HCT116 (cell line): ENCODE results near the gene BEND3.

Experiments
- CEBPB ChIP-seq: IDR thresholded peaks from 2 replicates; pipeline ENCODE4 v1.6.1; 2012; ENCODE audit warnings: low read depth
- CTCF ChIP-seq, 3 experiments: fragments of 200-600 bp in 1 of 3; sonication (generic) in 1 of 3; IDR thresholded peaks in 2 of 3; conservative IDR thresholded peaks in 1 of 3; 2 replicates each; pipeline ENCODE4 v1.5.1; 2012 to 2017; ENCODE audit warnings: low read depth in 2 of 3, low read length in 2 of 3, antibody characterized with exemption in 1 of 3, borderline replicate concordance in 1 of 3, control low read depth in 1 of 3, mild to moderate bottlenecking in 1 of 3, mixed read lengths in 1 of 3, mixed run types in 1 of 3, moderate library complexity in 1 of 3; ENCODE audit not compliant: insufficient read depth in 1 of 3
- EZH2 ChIP-seq: fragments of 200-600 bp; sonication (generic); IDR thresholded peaks from 2 replicates; pipeline ENCODE4 v1.6.1; 2017; ENCODE audit warnings: antibody characterized with exemption, mixed run types
- EZH2phosphoT487 ChIP-seq: fragments of 200-600 bp; IDR thresholded peaks from 2 replicates; pipeline ENCODE4 v1.6.1; 2018; ENCODE audit warnings: antibody characterized with exemption, borderline replicate concordance
- JUND ChIP-seq: IDR thresholded peaks from 2 replicates; pipeline ENCODE4 v1.6.1; 2012
- POLR2A ChIP-seq: IDR thresholded peaks from 2 replicates; pipeline ENCODE4 v1.7.0; 2011; ENCODE audit warnings: borderline replicate concordance; ENCODE audit not compliant: insufficient read depth, insufficient read length; ENCODE audit errors: extremely low read depth
- POLR2AphosphoS5 ChIP-seq: IDR thresholded peaks from 2 replicates; pipeline ENCODE4 v1.6.1; 2011; ENCODE audit warnings: mild to moderate bottlenecking, low read depth, low read length, moderate library complexity
- SRF ChIP-seq: IDR thresholded peaks from 2 replicates; pipeline ENCODE4 v1.6.1; 2012; ENCODE audit warnings: low read depth
- TCF7L2 ChIP-seq: IDR thresholded peaks from 2 replicates; pipeline ENCODE4 v1.7.0; 2011; ENCODE audit warnings: borderline replicate concordance, inconsistent platforms; ENCODE audit not compliant: insufficient read depth, insufficient read length; ENCODE audit errors: extremely low read depth
- YY1 ChIP-seq: IDR thresholded peaks from 2 replicates; pipeline ENCODE4 v1.6.1; 2011; ENCODE audit warnings: low read length, low read depth, moderate library complexity, mild to moderate bottlenecking; ENCODE audit not compliant: insufficient replicate concordance; ENCODE audit errors: extremely low read depth
- TF ChIP-seq, protein P1 (sequence below): IDR thresholded peaks from 2 replicates; pipeline ENCODE4 v1.6.1; 2012; ENCODE audit warnings: low read depth

DNA sequence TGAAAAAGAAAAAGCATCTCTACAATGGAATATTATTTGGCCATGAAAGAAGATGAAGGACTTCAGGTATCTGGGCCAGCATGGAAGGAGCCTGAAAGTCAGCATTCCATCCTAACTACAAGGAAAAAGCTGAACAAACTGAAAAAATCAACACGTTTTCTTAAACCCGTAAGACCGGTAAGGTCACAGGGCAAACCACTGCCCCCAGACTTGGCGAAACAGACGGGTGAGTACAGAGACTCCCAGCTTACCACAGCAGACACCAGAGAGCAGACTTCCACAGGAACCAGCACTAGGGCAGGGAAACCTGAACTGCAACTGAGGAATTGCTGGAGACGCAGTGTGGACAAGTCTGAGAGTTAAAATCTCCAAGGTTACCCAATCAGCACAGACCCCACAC lies 31.4 kb downstream of the BEND3 start:
- no peak for TF ChIP-seq YY1
- no peak for TF ChIP-seq EZH2
- no peak for TF ChIP-seq CTCF (IDR thresholded peaks at IDR 0.05 in 2 of 3, conservative IDR thresholded peaks at IDR 0.05 in 1 of 3; ENCODE audit: borderline replicate concordance in 1 of 3, insufficient read depth in 1 of 3, low read depth in 2 of 3, low read length in 2 of 3)
- TF ChIP-seq, protein P1, sequence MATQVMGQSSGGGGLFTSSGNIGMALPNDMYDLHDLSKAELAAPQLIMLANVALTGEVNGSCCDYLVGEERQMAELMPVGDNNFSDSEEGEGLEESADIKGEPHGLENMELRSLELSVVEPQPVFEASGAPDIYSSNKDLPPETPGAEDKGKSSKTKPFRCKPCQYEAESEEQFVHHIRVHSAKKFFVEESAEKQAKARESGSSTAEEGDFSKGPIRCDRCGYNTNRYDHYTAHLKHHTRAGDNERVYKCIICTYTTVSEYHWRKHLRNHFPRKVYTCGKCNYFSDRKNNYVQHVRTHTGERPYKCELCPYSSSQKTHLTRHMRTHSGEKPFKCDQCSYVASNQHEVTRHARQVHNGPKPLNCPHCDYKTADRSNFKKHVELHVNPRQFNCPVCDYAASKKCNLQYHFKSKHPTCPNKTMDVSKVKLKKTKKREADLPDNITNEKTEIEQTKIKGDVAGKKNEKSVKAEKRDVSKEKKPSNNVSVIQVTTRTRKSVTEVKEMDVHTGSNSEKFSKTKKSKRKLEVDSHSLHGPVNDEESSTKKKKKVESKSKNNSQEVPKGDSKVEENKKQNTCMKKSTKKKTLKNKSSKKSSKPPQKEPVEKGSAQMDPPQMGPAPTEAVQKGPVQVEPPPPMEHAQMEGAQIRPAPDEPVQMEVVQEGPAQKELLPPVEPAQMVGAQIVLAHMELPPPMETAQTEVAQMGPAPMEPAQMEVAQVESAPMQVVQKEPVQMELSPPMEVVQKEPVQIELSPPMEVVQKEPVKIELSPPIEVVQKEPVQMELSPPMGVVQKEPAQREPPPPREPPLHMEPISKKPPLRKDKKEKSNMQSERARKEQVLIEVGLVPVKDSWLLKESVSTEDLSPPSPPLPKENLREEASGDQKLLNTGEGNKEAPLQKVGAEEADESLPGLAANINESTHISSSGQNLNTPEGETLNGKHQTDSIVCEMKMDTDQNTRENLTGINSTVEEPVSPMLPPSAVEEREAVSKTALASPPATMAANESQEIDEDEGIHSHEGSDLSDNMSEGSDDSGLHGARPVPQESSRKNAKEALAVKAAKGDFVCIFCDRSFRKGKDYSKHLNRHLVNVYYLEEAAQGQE: no peak
- TF ChIP-seq TCF7L2: no peak
- TF ChIP-seq POLR2AphosphoS5: no peak
- no peak for TF ChIP-seq CEBPB
- no peak for TF ChIP-seq POLR2A
- no peak for TF ChIP-seq SRF
- TF ChIP-seq EZH2phosphoT487: no peak
- no peak for TF ChIP-seq JUND
